LNCaP clone FGC (cell line): ENCODE results near the gene DDX10.
"Not testable (repeated sequence)": the region's sequence is repeated elsewhere in the genome, so short reads cannot be mapped to it uniquely, and the experiment has no call there.

ENCODE experiments used
- DNase-seq: peaks from one replicate; pipeline ENCODE4 v3.0.0-alpha.2; 2011; ENCODE audit warnings: low read depth
- H3K4me3 ChIP-seq: 2 replicates; pipeline ENCODE4 v1.5.1; 2011; ENCODE audit warnings: mild to moderate bottlenecking, low read depth, low read length, control low read depth
- TF ChIP-seq, protein P1 (sequence below): IDR thresholded peaks from 2 replicates; pipeline ENCODE4 v1.5.1; 2012; ENCODE audit warnings: mild to moderate bottlenecking; ENCODE audit not compliant: control insufficient read depth, insufficient read depth; ENCODE audit errors: extremely low read depth

DDX10 gene

DNA sequence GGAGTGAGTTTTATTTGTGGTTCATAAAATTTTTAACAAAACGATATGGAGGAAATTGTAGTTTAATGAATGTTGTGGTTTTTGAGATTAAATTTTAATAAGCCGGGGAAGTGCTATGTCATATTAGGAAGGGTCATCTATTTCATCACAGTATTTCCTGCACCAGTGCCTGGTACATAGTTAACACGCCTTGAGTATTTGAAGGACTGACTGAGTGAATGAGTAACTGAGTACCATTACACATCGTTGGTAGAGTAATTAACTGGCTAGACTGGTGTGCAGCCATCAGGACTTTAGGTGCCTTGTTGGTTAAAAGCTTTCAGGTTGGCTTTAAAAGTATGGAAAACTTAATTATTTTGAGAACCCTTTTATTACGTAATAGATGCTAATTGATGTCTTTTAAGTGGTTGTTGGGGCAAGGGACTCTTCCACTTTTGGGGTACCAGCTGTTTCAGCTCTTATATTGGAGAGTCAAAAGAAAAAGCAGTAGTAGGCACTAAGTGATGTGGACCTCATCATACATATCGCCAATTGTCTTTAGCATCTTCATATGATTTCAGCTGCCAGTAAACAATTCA lies 101.8 kb downstream of the DDX10 start:
- H3K4me3 ChIP-seq, result no peak overlapping the region
- TF ChIP-seq, protein P1, sequence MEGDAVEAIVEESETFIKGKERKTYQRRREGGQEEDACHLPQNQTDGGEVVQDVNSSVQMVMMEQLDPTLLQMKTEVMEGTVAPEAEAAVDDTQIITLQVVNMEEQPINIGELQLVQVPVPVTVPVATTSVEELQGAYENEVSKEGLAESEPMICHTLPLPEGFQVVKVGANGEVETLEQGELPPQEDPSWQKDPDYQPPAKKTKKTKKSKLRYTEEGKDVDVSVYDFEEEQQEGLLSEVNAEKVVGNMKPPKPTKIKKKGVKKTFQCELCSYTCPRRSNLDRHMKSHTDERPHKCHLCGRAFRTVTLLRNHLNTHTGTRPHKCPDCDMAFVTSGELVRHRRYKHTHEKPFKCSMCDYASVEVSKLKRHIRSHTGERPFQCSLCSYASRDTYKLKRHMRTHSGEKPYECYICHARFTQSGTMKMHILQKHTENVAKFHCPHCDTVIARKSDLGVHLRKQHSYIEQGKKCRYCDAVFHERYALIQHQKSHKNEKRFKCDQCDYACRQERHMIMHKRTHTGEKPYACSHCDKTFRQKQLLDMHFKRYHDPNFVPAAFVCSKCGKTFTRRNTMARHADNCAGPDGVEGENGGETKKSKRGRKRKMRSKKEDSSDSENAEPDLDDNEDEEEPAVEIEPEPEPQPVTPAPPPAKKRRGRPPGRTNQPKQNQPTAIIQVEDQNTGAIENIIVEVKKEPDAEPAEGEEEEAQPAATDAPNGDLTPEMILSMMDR, result no peak
- DNase-seq, result no peak

DNA sequence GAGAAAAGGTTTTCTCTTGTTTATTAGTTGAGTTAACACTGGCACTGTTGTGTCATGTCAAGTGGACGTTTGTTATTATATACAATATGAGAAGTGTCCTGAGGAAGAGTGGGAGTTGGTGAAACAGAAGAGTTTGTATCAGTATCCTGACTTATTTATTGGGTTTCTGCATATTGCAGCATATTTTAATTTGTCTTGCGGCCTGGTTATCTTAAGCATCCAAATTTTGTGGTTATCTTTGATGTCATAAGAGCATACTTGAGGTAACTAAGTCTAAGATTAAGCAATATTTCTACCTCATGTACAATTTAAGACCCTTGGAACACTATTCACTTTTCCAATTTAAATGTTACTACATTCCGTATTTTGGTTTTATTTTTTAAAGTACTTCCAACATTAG lies 103.5 kb downstream of the DDX10 start:
- DNase-seq, result no peak
- TF ChIP-seq, protein P1, result no peak
- no peak overlapping the region for H3K4me3 ChIP-seq

DNA sequence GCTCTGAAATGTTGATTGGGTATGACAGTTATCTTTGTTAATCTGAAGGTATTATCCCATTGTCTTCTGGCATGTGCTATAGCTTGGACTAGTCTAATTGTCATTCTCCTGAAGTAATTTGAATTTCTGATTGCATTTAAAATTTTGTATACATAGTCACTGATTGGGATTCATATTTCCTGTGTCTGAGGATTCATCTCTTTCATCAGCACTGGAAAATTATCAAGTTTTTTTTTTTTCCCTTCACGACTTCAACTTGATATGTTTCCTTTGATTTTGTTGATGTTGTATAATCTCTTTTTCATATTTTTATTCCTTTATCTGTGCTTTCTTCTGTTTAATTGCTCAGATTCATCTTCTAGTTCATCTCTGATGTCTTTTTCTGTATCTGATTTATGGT lies 104.1 kb downstream of the DDX10 start:
- H3K4me3 ChIP-seq, result no peak overlapping the region
- TF ChIP-seq, protein P1, result no peak
- no peak for DNase-seq

DNA sequence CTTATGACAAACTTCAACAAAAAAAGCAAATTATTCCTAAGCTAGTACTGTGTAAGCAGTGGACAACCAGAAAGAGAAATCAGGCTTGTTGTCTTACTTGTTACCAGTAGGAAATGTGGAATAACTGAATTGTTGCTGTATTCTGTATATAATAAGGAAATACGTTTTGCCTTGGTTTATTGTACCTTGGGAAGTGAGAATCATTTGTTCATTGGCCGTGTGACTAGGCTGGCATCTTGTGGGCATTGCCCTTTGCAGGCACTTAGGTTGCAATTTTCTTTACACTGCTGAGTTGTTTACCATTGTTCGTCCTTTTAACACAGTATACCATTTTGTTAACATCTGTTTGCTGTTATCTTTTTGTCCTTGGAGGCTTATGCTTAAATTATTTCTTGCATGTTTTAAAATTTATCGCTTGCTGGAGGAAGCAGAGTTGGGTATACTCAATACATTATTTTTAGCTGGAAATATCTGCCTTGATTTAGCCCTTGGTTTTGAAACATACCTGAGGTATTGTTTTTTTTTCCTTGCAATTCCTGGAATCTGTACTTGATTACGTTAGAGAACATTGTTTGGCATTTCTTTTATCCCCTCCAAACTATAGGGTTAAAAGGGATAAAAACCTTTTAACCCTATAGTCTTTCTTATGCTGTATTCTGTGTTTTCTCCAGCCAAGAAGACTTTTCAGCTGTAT lies 109.3 kb downstream of the DDX10 start:
- TF ChIP-seq, protein P1, result no peak
- DNase-seq, result no peak
- H3K4me3 ChIP-seq, result no peak overlapping the region

DNA sequence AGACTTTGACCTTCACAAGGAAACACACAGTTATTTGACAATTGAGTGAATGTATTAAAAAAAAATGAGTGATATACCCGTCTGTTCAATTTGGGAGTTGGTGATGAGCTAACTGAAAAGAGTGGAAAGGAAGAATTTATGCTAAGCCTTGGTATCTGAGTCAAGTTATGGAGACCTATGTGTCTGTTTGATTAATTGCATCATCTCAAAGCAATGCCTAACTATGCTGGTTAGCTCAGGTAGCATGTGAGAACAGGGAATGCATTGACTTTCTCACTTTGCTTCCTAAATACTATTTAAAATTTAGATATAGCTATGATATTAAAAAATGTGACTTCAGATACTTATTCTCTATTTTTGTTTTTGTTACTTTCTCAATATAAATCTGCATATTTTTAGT lies 110.5 kb downstream of the DDX10 start:
- no peak for DNase-seq
- no peak overlapping the region for H3K4me3 ChIP-seq
- TF ChIP-seq, protein P1, result no peak

DNA sequence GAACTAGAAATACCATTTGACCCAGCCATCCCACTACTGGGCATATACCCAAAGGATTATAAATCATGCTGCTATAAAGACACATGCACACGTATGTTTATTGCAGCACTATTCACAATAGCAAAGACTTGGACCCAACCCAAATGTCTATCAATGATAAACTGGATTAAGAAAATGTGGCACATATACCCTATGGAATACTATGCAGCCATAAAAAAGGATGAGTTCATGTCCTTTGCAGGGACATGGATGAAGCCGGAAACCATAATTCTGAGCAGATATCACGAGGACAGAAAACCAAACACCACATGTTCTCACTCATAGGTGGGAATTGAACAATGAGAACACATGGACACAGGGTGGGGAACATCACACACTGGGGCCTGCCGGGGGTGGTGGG lies 114.3 kb downstream of the DDX10 start:
- DNase-seq, H3K4me3 ChIP-seq: not testable (repeated sequence)

DNA sequence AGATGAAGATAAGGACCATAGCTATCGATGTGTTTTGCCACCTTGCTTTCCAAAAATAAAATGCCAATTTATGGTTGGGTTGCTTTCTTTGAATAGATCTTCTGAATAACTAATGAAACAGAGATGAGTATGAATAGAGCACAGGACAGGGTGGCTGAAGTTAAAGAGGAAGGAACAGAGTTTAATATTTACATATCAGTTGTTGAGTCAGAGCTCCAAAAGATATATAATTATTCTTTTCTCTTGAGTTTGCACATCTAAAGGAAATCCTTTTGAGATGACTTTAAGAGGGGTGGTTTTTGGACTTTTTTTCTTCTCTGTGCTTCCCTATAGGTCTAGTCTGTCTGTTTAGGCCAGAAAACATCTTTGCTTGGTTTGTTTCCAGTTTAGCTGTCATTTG lies 115.2 kb downstream of the DDX10 start:
- TF ChIP-seq, protein P1, result no peak
- no peak overlapping the region for H3K4me3 ChIP-seq
- no peak for DNase-seq
